HG03354 (cell line): ENCODE measurements around the gene MARK4.

Experiments
- ATAC-seq: cut with Tn5 transposase; IDR thresholded peaks from one replicate; pipeline ENCODE4 v1.9.1; 2021; ENCODE audit warnings: mild to moderate bottlenecking; ENCODE audit not compliant: unreplicated experiment, poor library complexity, severe bottlenecking

MARK4 gene

DNA sequence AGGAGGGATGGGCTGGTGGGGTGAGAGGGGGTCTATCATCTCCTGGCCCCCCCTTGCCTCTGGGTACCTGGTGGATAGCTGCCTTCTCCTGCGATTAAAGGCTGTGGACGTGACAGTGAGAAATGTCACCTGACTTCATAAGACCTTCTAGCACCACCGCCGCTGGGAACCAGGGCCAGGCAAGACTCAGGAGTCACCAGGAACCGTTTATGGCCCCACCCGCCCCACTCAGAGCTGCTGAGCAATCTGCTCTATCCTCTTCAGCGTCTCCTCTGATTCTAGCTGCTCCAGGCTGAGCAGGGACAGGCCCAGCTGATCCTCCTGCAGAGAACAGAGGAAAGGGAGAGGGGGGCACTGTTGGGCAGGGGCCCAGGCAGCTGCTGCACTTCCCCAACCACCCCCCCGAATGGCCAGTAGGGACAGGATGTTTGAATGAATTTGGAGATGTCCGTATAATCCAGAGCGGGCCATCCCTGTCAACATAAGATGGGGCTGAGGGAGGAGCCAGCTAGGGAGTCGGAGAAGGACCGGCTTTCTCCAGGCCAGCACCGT is 100.4 kb downstream of the MARK4 start:
- no peak for ATAC-seq

- no peak for ATAC-seq
Observed at GRCh38 chr19:45352062-45352461, 101.0 kb downstream of the MARK4 start.

GRCh38 chr19:45352471-45352870 is 101.4 kb downstream of the MARK4 start:
- no peak for ATAC-seq

DNA sequence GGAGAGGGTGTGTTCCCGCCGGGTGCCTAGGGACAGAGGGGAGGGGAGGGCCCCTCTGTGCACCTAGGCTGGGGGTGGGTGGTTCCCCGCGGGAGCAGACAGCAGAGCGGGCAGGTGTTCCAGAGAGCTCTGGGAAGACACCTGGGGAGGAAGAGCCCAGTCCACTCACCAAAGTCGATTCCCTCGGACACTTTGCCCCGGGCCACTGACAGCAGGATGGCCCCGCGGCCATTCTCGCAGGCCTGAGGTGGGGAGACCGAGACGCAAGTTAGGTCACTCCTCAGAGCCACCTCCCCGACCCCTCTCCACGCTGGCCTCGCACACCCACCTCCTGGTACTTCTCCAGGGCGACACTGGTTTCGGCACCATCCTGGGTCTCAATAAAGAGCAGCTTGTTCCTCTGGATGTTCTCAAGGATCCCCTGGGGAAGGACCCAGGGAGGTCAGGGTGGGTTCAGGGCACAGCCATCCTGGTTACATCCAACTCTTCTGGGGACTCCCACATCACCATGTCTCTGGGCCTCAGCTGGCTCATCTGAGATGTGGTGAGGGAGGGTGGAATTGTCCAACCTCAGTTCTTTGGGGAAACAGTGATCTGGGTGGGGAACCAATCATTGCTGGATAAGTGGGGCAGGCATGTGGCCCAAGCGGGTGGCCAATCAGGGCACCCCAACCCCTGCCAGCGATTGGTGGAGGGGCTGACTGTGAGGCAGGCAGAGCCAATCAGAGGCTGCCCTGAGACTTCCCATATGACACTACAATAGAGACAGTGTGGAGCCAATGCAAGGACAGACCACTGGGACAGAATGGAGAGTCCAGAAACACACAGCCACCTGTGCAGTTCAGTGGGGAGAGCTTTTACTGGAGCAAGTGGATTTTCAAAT is 102.1 kb downstream of the MARK4 start:
- no peak for ATAC-seq

DNA sequence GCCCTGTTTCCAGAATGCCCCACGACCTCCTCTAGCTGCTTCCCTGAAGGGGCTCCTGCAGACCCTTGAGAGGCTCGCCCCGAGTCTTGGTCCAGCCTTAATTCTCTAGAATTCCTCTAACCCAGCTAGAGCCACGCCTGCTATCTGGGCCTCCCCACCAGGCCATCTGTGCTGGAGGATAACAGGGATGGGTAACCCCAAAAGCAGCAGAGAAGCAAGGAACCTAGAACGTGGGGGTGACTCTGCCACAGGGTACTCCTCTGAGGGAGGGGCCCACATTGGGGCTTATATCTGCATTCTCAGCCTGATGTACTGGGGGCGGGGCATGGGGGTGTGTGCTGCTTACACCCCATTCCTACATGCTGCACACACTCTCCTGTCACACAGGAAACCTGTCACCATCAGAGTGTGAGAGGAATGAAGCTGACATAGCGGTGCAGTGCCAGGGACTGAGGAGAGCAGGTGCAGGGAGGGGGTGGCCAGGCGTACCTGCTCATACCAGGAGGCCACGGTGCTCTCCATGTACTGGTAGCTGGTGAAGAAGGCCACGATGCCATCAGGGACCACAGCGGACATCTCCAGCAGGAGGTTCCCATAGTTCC is 103.3 kb downstream of the MARK4 start:
- ATAC-seq, result no peak
